ENCODE data around the gene SPTBN4.

DNA sequence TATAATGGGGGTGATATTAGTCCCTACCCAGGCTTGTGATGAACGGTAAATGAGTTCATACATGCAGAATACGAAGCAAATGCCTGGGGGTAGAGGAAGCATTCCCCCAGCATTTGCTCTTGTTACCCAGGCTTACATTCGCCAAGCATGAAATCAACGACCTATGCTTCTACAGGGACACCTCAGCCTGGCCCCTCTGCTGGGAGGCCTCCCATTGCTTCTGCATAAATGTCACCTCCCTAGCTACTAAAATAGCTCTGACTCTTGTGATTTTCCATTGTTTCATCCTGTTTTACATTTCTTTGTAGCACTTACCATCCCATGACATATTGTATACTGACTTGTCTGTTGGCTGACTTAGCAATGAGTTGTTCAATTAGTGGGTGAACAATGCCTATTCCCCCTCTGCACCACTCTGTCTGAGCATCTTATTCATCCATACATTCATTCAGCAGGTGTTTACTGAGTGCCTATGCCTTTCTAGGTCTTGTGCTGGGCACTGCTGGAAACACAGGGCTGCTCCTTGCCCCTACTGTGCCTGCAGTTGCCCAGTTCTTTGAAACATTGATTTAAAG, 47.0 kb downstream of the SPTBN4 start:
- TF ChIP-seq, protein P1, sequence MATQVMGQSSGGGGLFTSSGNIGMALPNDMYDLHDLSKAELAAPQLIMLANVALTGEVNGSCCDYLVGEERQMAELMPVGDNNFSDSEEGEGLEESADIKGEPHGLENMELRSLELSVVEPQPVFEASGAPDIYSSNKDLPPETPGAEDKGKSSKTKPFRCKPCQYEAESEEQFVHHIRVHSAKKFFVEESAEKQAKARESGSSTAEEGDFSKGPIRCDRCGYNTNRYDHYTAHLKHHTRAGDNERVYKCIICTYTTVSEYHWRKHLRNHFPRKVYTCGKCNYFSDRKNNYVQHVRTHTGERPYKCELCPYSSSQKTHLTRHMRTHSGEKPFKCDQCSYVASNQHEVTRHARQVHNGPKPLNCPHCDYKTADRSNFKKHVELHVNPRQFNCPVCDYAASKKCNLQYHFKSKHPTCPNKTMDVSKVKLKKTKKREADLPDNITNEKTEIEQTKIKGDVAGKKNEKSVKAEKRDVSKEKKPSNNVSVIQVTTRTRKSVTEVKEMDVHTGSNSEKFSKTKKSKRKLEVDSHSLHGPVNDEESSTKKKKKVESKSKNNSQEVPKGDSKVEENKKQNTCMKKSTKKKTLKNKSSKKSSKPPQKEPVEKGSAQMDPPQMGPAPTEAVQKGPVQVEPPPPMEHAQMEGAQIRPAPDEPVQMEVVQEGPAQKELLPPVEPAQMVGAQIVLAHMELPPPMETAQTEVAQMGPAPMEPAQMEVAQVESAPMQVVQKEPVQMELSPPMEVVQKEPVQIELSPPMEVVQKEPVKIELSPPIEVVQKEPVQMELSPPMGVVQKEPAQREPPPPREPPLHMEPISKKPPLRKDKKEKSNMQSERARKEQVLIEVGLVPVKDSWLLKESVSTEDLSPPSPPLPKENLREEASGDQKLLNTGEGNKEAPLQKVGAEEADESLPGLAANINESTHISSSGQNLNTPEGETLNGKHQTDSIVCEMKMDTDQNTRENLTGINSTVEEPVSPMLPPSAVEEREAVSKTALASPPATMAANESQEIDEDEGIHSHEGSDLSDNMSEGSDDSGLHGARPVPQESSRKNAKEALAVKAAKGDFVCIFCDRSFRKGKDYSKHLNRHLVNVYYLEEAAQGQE (IDR thresholded peaks at IDR 0.05; ENCODE audit: insufficient replicate concordance, low read depth) = no peak
- TF ChIP-seq, protein P2, sequence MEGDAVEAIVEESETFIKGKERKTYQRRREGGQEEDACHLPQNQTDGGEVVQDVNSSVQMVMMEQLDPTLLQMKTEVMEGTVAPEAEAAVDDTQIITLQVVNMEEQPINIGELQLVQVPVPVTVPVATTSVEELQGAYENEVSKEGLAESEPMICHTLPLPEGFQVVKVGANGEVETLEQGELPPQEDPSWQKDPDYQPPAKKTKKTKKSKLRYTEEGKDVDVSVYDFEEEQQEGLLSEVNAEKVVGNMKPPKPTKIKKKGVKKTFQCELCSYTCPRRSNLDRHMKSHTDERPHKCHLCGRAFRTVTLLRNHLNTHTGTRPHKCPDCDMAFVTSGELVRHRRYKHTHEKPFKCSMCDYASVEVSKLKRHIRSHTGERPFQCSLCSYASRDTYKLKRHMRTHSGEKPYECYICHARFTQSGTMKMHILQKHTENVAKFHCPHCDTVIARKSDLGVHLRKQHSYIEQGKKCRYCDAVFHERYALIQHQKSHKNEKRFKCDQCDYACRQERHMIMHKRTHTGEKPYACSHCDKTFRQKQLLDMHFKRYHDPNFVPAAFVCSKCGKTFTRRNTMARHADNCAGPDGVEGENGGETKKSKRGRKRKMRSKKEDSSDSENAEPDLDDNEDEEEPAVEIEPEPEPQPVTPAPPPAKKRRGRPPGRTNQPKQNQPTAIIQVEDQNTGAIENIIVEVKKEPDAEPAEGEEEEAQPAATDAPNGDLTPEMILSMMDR (IDR thresholded peaks at IDR 0.05; ENCODE audit: insufficient read depth, low read length) = no peak
- TF ChIP-seq POLR2AphosphoS5 (IDR thresholded peaks at IDR 0.05; ENCODE audit: low read depth) = no peak
- TF ChIP-seq GABPA (IDR thresholded peaks at IDR 0.05; ENCODE audit: low read depth) = no peak
- TF ChIP-seq SPI1 (IDR thresholded peaks at IDR 0.05; ENCODE audit: borderline replicate concordance, low read depth) = no peak
